Measurements from ENCODE around the gene HNRNPH2. TPM values are rescaled to one million over a fixed set of nuclear protein-coding genes. Genes with fewer than 3 reads are reported as not detected.
A peak's percentile ranks its signal among the peaks of the same experiment; 100 is the strongest.

HNRNPH2 gene
- total RNA-seq, 1 experiment from 2014 or later = 25.9 TPM

- Histone ChIP-seq H3K36me3 (peaks cover 37% of the 10 kb centered on the region), H3K4me3 (peak within 1 kb of the TSS; percentile 74), H3K9me3 (no peaks in the 10 kb centered on the region), H3K27me3 (no peaks in the 10 kb centered on the region)
- DNase-seq = peak; percentile 85
These were observed 17.1 kb upstream of the HNRNPH2 start, which contains the start of gene RPL36A for GRCh38 chrX:101390664-101391525. Gene RPL36A (plus strand): TSS chrX:101391011. CDS start chrX:101391044, 33 bp downstream.

GRCh38 chrX:101391831-101392230 lies 16.2 kb upstream of the HNRNPH2 start:
- H3K27me3 ChIP-seq = no peaks in the 10 kb centered on the region
- DNase-seq = no peak
- H3K36me3 ChIP-seq = peaks cover 40% of the 10 kb centered on the region
- peak overlapping the region; percentile 74 for H3K4me3 ChIP-seq
- H3K9me3 ChIP-seq = no peaks in the 10 kb centered on the region

GRCh38 chrX:101393530-101394305 lies 14.3 kb upstream of the HNRNPH2 start:
- H3K27me3 ChIP-seq = no peaks in the 10 kb centered on the region
- H3K4me3 ChIP-seq = no peak overlapping the region
- H3K9me3 ChIP-seq = no peaks in the 10 kb centered on the region
- peaks cover 40% of the 10 kb centered on the region for H3K36me3 ChIP-seq
- DNase-seq = no peak

- DNase-seq = no peak
- H3K27me3 ChIP-seq = no peaks in the 10 kb centered on the region
These were observed 13.7 kb upstream of the HNRNPH2 start for GRCh38 chrX:101394372-101394771.

GRCh38 chrX:101395789-101396188 lies 12.2 kb upstream of the HNRNPH2 start:
- DNase-seq = no peak
- Histone ChIP-seq H3K36me3 (peaks cover 40% of the 10 kb centered on the region), H3K9me3 (no peaks in the 10 kb centered on the region), H3K4me3 (no peak overlapping the region), H3K27me3 (no peaks in the 10 kb centered on the region)

More at GRCh38 chrX:101394372-101394771, 13.7 kb upstream of the HNRNPH2 start:
- no peaks in the 10 kb centered on the region for H3K9me3 ChIP-seq
- peaks cover 40% of the 10 kb centered on the region for H3K36me3 ChIP-seq
- no peak overlapping the region for H3K4me3 ChIP-seq

- DNase-seq = no peak
- Histone ChIP-seq H3K9me3 (no peaks in the 10 kb centered on the region), H3K27me3 (no peaks in the 10 kb centered on the region), H3K36me3 (peaks cover 25% of the 10 kb centered on the region), H3K4me3 (no peak overlapping the region)
These were observed 10.2 kb upstream of the HNRNPH2 start for GRCh38 chrX:101397779-101398178.

DNA sequence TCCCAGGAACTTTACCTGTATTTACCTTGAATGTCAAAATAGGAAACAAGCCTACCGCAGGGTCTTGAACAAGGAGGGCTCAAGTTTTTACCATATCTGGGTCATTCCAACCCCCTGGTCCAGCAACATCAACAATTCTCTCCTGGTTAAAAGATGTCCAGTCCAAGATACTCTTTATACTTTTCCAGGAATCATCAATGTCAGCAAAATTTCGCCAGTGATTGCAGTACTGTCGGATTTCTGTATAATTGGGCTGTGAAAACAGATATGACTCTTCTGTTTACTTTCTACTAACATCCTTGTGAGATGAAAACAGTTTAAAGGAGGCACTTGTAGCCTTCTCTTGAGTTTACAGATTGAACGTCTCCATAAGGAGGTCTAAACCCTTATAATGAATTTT lies 9.3 kb upstream of the HNRNPH2 start:
- DNase-seq = no peak
- H3K36me3 ChIP-seq = peaks cover 19% of the 10 kb centered on the region
- H3K9me3 ChIP-seq = no peaks in the 10 kb centered on the region
- H3K27me3 ChIP-seq = no peaks in the 10 kb centered on the region
- H3K4me3 ChIP-seq = no peak overlapping the region

DNA sequence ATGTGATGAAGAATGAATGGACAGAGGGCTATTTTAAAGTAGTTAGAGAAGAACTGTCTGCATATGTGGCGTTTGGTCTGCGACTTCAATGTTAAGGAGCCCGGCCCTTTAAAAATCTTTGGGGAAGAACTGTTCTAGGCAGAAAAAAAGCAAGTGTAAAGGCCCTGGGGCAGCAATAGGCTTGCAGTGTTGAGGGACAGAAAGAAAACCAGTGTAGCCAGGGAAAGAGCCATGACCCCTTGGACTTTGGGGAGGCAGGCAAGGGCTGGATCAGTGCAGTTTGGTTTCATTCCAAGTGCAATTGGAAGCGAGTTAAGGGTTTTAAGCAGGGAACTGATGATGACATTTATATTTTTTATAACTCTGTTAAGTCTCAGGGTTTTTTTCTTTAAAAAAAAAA lies 8.2 kb upstream of the HNRNPH2 start:
- H3K9me3 ChIP-seq = no peaks in the 10 kb centered on the region
- H3K27me3 ChIP-seq = no peaks in the 10 kb centered on the region
- no peak overlapping the region for H3K4me3 ChIP-seq
- DNase-seq = no peak
- peaks cover 15% of the 10 kb centered on the region for H3K36me3 ChIP-seq

DNA sequence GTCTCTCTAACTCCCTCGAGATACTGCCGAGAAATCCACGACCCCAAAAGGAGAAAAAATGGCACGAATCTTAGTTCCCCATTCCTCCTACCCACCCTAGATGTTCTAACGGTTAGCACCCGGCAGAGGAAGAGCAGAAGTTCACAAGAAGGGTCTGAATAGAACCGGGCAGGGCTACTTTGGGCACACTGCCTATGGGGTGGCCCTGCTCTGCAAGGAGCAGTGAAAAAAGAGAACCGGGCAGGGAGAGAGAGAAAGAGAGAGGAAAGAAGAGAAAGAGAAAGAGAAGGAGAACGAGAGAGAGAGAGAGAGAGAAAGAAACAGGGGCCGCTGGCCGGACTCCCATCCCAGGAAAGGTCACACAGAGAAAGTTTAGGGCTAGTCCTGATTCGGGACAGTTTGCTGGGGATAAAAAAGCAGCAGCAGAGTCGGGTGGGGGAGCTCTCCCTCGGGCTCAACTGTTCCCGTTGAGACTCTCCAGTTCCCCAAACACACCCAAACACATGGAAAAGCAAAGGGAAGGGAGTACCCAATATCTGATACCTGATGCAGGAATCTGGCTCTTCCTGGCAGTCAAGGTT lies 765 bp upstream of the HNRNPH2 start:
- Histone ChIP-seq H3K9me3 (no peaks in the 10 kb centered on the region), H3K36me3 (peaks cover 2% of the 10 kb centered on the region), H3K4me3 (peak overlapping the region; percentile 66), H3K27me3 (no peaks in the 10 kb centered on the region)
- DNase-seq = peak; percentile 6

- Histone ChIP-seq H3K27me3 (no peaks in the 10 kb centered on the region), H3K9me3 (no peaks in the 10 kb centered on the region), H3K36me3 (peaks cover 11% of the 10 kb centered on the region), H3K4me3 (peak overlapping the region; percentile 66)
- no peak for DNase-seq
These were observed 465 bp downstream of the HNRNPH2 start for GRCh38 chrX:101408532-101408841.

DNA sequence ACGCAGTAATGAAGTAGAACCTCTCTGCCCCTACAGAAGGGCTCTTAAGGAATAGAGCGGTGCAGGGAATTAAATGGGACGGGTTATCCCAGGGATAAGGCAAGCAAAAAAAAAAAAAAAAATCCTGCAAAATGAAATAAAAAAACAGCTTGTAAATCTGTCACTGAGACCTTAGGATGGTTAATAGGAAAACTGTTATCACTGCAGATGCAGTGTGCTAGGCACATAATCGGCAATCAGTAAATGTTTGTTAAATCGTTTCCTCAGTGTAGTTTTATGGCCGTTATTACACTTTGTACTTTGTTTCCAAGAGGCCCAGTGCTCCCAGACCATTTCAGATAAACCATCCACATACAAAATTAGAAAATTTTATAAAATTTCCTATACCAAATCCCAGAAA lies 1.0 kb downstream of the HNRNPH2 start:
- Histone ChIP-seq H3K36me3 (peaks cover 12% of the 10 kb centered on the region), H3K9me3 (no peaks in the 10 kb centered on the region), H3K27me3 (no peaks in the 10 kb centered on the region), H3K4me3 (peak overlapping the region; percentile 66)
- DNase-seq = no peak

DNA sequence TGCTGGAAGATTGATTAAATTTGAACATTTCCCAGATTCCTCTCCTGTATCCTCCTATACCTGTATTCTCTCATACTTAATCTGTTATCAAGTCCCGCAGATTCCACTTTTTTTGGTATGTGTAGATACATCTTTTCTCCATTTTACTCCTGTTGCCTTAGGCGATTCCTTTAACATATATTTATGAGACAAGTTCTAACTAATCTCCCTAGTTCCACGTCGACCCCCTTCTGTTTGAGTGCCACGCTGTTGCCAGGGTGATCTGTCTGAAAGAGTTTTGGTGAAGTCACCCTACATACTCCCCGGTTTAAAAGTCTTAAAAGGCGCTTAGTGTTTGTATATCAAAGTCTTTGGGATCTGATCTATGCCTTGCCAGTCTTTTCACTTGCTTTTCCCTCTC lies 2.4 kb downstream of the HNRNPH2 start:
- no peak for DNase-seq
- no peak overlapping the region for H3K4me3 ChIP-seq
- H3K36me3 ChIP-seq = peaks cover 12% of the 10 kb centered on the region
- H3K27me3 ChIP-seq = no peaks in the 10 kb centered on the region
- no peaks in the 10 kb centered on the region for H3K9me3 ChIP-seq

GRCh38 chrX:101411984-101412383 lies 4.0 kb downstream of the HNRNPH2 start:
- Histone ChIP-seq H3K27me3 (no peaks in the 10 kb centered on the region), H3K4me3 (no peak overlapping the region), H3K9me3 (no peaks in the 10 kb centered on the region), H3K36me3 (peaks cover 12% of the 10 kb centered on the region)
- no peak for DNase-seq

- peaks cover 12% of the 10 kb centered on the region for H3K36me3 ChIP-seq
- no peaks in the 10 kb centered on the region for H3K27me3 ChIP-seq
- no peaks in the 10 kb centered on the region for H3K9me3 ChIP-seq
- no peak overlapping the region for H3K4me3 ChIP-seq
- DNase-seq = no peak
These were observed 7.4 kb downstream of the HNRNPH2 start for GRCh38 chrX:101415180-101416145.

DNA sequence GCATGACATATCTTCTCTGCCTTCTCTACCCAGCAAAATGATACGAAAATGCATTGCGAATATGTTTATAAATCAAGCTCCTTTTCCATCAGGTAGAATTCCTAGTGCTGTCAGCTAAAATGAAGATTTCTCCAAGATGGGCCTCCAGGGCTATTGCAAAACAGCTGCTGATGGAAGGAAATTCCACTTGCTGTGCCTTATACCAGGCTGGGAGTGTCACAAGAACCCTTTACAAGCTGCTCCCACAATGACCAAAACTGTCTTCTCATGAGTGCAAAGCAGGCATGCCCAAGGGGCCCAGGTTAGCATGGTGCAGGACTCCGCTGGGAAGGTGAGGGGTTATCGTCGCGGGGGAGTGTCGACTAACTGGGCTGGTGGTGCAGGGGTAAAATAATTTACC lies 8.7 kb downstream of the HNRNPH2 start:
- Histone ChIP-seq H3K9me3 (no peaks in the 10 kb centered on the region), H3K36me3 (peaks cover 12% of the 10 kb centered on the region)
- DNase-seq = no peak

DNA sequence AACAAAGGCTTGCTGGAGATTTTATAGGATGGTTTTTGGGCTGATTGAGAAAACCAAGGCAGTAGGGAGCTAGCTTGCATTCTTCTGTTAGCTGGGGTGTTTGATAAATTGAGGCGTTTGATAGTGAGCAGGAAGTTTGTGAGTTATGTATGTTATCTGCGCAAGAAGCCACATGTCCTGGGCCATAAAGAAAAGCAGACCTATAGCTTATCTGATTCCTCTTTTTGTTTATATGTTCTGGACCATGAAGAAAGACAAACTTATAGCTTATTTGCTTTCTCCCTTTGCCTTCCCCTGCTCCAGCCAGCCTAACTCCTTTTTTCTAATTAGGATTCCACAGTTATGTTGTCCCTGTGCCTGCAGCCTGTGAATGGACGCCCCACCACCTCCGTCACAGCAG lies 9.2 kb downstream of the HNRNPH2 start:
- no peak for DNase-seq
- Histone ChIP-seq H3K4me3 (no peak overlapping the region), H3K36me3 (peaks cover 12% of the 10 kb centered on the region), H3K27me3 (no peaks in the 10 kb centered on the region), H3K9me3 (no peaks in the 10 kb centered on the region)

More for the DNA sequence above, 8.7 kb downstream of the HNRNPH2 start:
- H3K27me3 ChIP-seq = no peaks in the 10 kb centered on the region
- H3K4me3 ChIP-seq = no peak overlapping the region
